PFSK-1 (cell line): Measurements from ENCODE around the gene PPP1R3A.

Experiments
- FOXP2 ChIP-seq: optimal IDR thresholded peaks from 2 replicates; pipeline ENCODE3; 2011; ENCODE audit warnings: borderline replicate concordance, control low read depth, inconsistent platforms; ENCODE audit not compliant: insufficient read depth; ENCODE audit errors: extremely low read length, extremely low read depth
- POLR2AphosphoS5 ChIP-seq: IDR thresholded peaks from 2 replicates; pipeline ENCODE4 v1.6.1; 2012; ENCODE audit warnings: low read depth, mild to moderate bottlenecking, control low read depth, low read length, moderate library complexity
- REST ChIP-seq, 2 experiments: IDR thresholded peaks; 2 replicates each; pipeline versions ENCODE4 v1.6.1 to v1.8.0; 2011 to 2012; ENCODE audit warnings: low read depth in 2 of 2, low read length in 2 of 2, control low read depth in 1 of 2, inconsistent platforms in 1 of 2, mild to moderate bottlenecking in 1 of 2, moderate library complexity in 1 of 2; ENCODE audit not compliant: insufficient read depth in 1 of 2
- SIN3A ChIP-seq: IDR thresholded peaks from 2 replicates; pipeline ENCODE4 v1.6.1; 2012; ENCODE audit warnings: mild to moderate bottlenecking, low read length, moderate library complexity, borderline replicate concordance; ENCODE audit not compliant: insufficient read depth
- TAF1 ChIP-seq: IDR thresholded peaks from 2 replicates; pipeline ENCODE4 v1.6.1; 2012; ENCODE audit warnings: low read length, control low read depth, borderline replicate concordance; ENCODE audit not compliant: insufficient read depth

The PPP1R3A gene

GRCh38 chr7:113873554-113874151, 45.2 kb downstream of the PPP1R3A start:
- TF ChIP-seq REST (IDR thresholded peaks at IDR 0.05; ENCODE audit: insufficient read depth in 1 of 2, low read depth in 2 of 2, low read length in 2 of 2) (no peak), POLR2AphosphoS5 (no peak), FOXP2 (no peak), TAF1 (no peak), SIN3A (no peak)

GRCh38 chr7:113872981-113873380, 45.8 kb downstream of the PPP1R3A start:
- TF ChIP-seq SIN3A: no peak
- TF ChIP-seq POLR2AphosphoS5: no peak
- TF ChIP-seq FOXP2: no peak
- no peak for TF ChIP-seq TAF1
- no peak for TF ChIP-seq REST (IDR thresholded peaks at IDR 0.05; ENCODE audit: insufficient read depth in 1 of 2, low read depth in 2 of 2, low read length in 2 of 2)

- TF ChIP-seq TAF1: no peak
- TF ChIP-seq POLR2AphosphoS5: no peak
- TF ChIP-seq SIN3A: no peak
- TF ChIP-seq FOXP2: no peak
- no peak for TF ChIP-seq REST (IDR thresholded peaks at IDR 0.05; ENCODE audit: insufficient read depth in 1 of 2, low read depth in 2 of 2, low read length in 2 of 2)
Measured at GRCh38 chr7:113867325-113867724, 51.5 kb downstream of the PPP1R3A start.

- TF ChIP-seq REST (IDR thresholded peaks at IDR 0.05; ENCODE audit: insufficient read depth in 1 of 2, low read depth in 2 of 2, low read length in 2 of 2) (no peak), POLR2AphosphoS5 (no peak)
Measured at GRCh38 chr7:113856010-113856409, 62.8 kb downstream of the PPP1R3A start.

- TF ChIP-seq SIN3A (no peak), REST (IDR thresholded peaks at IDR 0.05; ENCODE audit: insufficient read depth in 1 of 2, low read depth in 2 of 2, low read length in 2 of 2) (no peak), POLR2AphosphoS5 (no peak), FOXP2 (no peak), TAF1 (no peak)
Measured at GRCh38 chr7:113840954-113841353, 77.9 kb downstream of the PPP1R3A start.
